ENCODE results near the gene EMP2.

DNA sequence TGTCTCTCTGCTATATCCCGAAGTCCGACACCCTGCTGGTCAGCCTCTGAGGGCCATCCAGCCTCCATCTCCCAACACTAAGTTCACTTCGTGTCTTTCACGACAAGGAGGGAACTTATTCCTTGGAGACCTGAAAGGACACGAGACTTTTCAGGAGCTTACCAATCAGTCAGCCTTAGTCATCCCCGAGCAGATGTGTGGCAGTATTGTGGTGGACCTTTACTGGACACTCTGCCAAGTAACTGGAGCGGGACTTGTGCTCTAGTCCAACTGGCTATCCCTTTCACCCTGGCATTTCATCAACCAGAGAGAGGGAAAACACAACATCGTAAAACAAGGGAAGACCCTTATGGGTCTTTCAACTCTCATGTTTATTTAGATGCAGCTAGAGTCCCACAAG, 87.1 kb downstream of the EMP2 start:
- no peak for TF ChIP-seq POLR2AphosphoS5 (IDR thresholded peaks at IDR 0.05)
- TF ChIP-seq, protein P1, sequence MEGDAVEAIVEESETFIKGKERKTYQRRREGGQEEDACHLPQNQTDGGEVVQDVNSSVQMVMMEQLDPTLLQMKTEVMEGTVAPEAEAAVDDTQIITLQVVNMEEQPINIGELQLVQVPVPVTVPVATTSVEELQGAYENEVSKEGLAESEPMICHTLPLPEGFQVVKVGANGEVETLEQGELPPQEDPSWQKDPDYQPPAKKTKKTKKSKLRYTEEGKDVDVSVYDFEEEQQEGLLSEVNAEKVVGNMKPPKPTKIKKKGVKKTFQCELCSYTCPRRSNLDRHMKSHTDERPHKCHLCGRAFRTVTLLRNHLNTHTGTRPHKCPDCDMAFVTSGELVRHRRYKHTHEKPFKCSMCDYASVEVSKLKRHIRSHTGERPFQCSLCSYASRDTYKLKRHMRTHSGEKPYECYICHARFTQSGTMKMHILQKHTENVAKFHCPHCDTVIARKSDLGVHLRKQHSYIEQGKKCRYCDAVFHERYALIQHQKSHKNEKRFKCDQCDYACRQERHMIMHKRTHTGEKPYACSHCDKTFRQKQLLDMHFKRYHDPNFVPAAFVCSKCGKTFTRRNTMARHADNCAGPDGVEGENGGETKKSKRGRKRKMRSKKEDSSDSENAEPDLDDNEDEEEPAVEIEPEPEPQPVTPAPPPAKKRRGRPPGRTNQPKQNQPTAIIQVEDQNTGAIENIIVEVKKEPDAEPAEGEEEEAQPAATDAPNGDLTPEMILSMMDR (IDR thresholded peaks at IDR 0.05): no peak
